Measurements from ENCODE around the gene MAP3K5.
"Not testable (repeated sequence)": the region's sequence is repeated elsewhere in the genome, so short reads cannot be mapped to it uniquely, and the experiment has no call there.

Gene MAP3K5

GRCh38 chr6:136726837-136727557 lies 65.3 kb downstream of the MAP3K5 start:
- no peak for DNase-seq (ENCODE audit: extremely low read depth in 1 of 2, low read depth in 1 of 2)

- DNase-seq (ENCODE audit: extremely low read depth in 1 of 2, low read depth in 1 of 2): no peak
Measured at GRCh38 chr6:136725124-136725523, 67.2 kb downstream of the MAP3K5 start.

GRCh38 chr6:136723780-136724179 lies 68.5 kb downstream of the MAP3K5 start:
- DNase-seq (ENCODE audit: extremely low read depth in 1 of 2, low read depth in 1 of 2): peak in 1 of 2 donors; percentile 10

GRCh38 chr6:136721467-136721866 lies 70.8 kb downstream of the MAP3K5 start:
- DNase-seq (ENCODE audit: extremely low read depth in 1 of 2, low read depth in 1 of 2): no peak

GRCh38 chr6:136720045-136720770 lies 72.1 kb downstream of the MAP3K5 start:
- no peak for DNase-seq (ENCODE audit: extremely low read depth in 1 of 2, low read depth in 1 of 2)

- DNase-seq (ENCODE audit: extremely low read depth in 1 of 2, low read depth in 1 of 2): no peak
Measured at GRCh38 chr6:136719280-136720044, 72.8 kb downstream of the MAP3K5 start.

GRCh38 chr6:136718476-136718875 lies 73.8 kb downstream of the MAP3K5 start:
- DNase-seq (ENCODE audit: extremely low read depth in 1 of 2, low read depth in 1 of 2): no peak

- no peak for DNase-seq (ENCODE audit: extremely low read depth in 1 of 2, low read depth in 1 of 2)
Measured at GRCh38 chr6:136717716-136717990, 74.6 kb downstream of the MAP3K5 start.

GRCh38 chr6:136716917-136717715 lies 75.2 kb downstream of the MAP3K5 start:
- DNase-seq (ENCODE audit: extremely low read depth in 1 of 2, low read depth in 1 of 2): no peak

- not testable (repeated sequence) for DNase-seq (ENCODE audit: extremely low read depth in 1 of 2, low read depth in 1 of 2)
Measured at GRCh38 chr6:136712642-136713041, 79.6 kb downstream of the MAP3K5 start.

GRCh38 chr6:136711644-136712043 lies 80.6 kb downstream of the MAP3K5 start:
- no peak for DNase-seq (ENCODE audit: extremely low read depth in 1 of 2, low read depth in 1 of 2)

GRCh38 chr6:136710877-136711552 lies 81.3 kb downstream of the MAP3K5 start:
- no peak for DNase-seq (ENCODE audit: extremely low read depth in 1 of 2, low read depth in 1 of 2)

GRCh38 chr6:136709429-136709828 lies 82.8 kb downstream of the MAP3K5 start:
- no peak for DNase-seq (ENCODE audit: extremely low read depth in 1 of 2, low read depth in 1 of 2)

- no peak for DNase-seq (ENCODE audit: extremely low read depth in 1 of 2, low read depth in 1 of 2)
Measured at GRCh38 chr6:136706430-136706829, 85.8 kb downstream of the MAP3K5 start.

- DNase-seq (ENCODE audit: extremely low read depth in 1 of 2, low read depth in 1 of 2): no peak
Measured at GRCh38 chr6:136703331-136703865, 88.9 kb downstream of the MAP3K5 start.

- DNase-seq (ENCODE audit: extremely low read depth in 1 of 2, low read depth in 1 of 2): no peak
Measured at GRCh38 chr6:136701045-136701444, 91.2 kb downstream of the MAP3K5 start.

GRCh38 chr6:136699358-136699757 lies 92.9 kb downstream of the MAP3K5 start:
- DNase-seq (ENCODE audit: extremely low read depth in 1 of 2, low read depth in 1 of 2): no peak

GRCh38 chr6:136696783-136697364 lies 95.4 kb downstream of the MAP3K5 start:
- DNase-seq (ENCODE audit: extremely low read depth in 1 of 2, low read depth in 1 of 2): no peak

GRCh38 chr6:136696238-136696637 lies 96.0 kb downstream of the MAP3K5 start:
- no peak for DNase-seq (ENCODE audit: extremely low read depth in 1 of 2, low read depth in 1 of 2)

- no peak for DNase-seq (ENCODE audit: extremely low read depth in 1 of 2, low read depth in 1 of 2)
Measured at GRCh38 chr6:136695412-136695811, 96.9 kb downstream of the MAP3K5 start.

Data from activated CD8-positive, alpha-beta memory T cell treated with anti-CD3 and anti-CD28 coated beads for 1 hour (primary cell).